GM12801 (cell line): Measurements from ENCODE around the gene BABAM1.

Source experiments
- CTCF ChIP-seq: IDR thresholded peaks from one replicate; pipeline ENCODE4 v1.5.1; 2011; ENCODE audit warnings: control low read depth; ENCODE audit not compliant: insufficient read length; ENCODE audit errors: extremely low read depth

BABAM1 gene

GRCh38 chr19:17232258-17232657, 35.0 kb upstream of the BABAM1 start:
- TF ChIP-seq CTCF, result no peak

GRCh38 chr19:17234911-17235299, 32.3 kb upstream of the BABAM1 start:
- no peak for TF ChIP-seq CTCF

- TF ChIP-seq CTCF, result no peak
Measured at GRCh38 chr19:17235300-17235970, 31.8 kb upstream of the BABAM1 start.

- no peak for TF ChIP-seq CTCF
Measured at GRCh38 chr19:17235971-17236777, 31.1 kb upstream of the BABAM1 start.

- no peak for TF ChIP-seq CTCF
Measured at GRCh38 chr19:17236811-17237543, 30.3 kb upstream of the BABAM1 start.

GRCh38 chr19:17237747-17238706, 29.2 kb upstream of the BABAM1 start:
- no peak for TF ChIP-seq CTCF
